Measurements from ENCODE around the gene HBM.
"Not testable (repeated sequence)": the region's sequence is repeated elsewhere in the genome, so short reads cannot be mapped to it uniquely, and the experiment has no call there.

The HBM gene

DNA sequence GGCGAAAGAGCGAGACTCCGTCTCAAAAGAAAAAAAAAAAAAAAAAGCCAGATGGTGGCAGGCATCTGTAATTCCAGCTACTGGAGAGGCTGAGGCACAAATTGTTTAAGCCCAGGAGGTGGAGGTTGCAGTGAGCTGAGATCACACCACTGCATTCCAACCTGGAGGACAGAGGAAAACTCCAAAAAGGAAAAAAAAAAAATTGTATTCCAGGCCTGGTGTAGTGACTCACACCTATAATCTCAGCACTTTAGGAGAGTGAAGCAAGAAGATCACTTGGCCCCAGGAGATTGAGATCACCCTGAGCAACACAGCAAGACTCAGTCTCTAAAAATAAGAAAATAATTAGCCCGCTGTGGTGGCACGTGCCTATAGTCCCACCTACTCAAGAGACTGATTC, 34.6 kb downstream of the HBM start:
- no peak for DNase-seq (ENCODE audit: insufficient read length, low spot score)
- TF ChIP-seq, protein P1, sequence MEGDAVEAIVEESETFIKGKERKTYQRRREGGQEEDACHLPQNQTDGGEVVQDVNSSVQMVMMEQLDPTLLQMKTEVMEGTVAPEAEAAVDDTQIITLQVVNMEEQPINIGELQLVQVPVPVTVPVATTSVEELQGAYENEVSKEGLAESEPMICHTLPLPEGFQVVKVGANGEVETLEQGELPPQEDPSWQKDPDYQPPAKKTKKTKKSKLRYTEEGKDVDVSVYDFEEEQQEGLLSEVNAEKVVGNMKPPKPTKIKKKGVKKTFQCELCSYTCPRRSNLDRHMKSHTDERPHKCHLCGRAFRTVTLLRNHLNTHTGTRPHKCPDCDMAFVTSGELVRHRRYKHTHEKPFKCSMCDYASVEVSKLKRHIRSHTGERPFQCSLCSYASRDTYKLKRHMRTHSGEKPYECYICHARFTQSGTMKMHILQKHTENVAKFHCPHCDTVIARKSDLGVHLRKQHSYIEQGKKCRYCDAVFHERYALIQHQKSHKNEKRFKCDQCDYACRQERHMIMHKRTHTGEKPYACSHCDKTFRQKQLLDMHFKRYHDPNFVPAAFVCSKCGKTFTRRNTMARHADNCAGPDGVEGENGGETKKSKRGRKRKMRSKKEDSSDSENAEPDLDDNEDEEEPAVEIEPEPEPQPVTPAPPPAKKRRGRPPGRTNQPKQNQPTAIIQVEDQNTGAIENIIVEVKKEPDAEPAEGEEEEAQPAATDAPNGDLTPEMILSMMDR (IDR thresholded peaks at IDR 0.05; ENCODE audit: insufficient read depth, missing control alignments), result no peak
- no peak for FAIRE-seq

DNA sequence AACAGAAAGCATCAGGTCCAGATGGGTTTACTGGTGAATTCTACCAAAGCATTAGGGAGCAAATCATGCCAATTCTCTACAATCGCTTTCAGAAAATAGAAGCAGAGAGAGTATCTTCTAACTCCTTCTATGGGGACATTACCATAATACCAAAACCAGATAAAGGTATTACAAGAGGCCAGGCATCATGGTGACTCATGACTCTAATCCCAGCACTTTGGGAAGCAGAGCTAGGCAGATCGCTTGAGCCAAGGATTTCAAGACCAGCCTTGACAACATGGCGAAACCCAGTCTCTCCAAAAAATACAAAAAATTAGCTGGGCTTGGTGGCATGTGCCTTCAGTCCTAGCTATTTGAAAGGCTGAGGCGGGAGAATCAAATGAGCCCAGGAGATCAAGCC, 37.5 kb downstream of the HBM start:
- TF ChIP-seq, protein P1 (IDR thresholded peaks at IDR 0.05; ENCODE audit: insufficient read depth, missing control alignments), result no peak
- no peak for DNase-seq (ENCODE audit: insufficient read length, low spot score)
- FAIRE-seq, result no peak

DNA sequence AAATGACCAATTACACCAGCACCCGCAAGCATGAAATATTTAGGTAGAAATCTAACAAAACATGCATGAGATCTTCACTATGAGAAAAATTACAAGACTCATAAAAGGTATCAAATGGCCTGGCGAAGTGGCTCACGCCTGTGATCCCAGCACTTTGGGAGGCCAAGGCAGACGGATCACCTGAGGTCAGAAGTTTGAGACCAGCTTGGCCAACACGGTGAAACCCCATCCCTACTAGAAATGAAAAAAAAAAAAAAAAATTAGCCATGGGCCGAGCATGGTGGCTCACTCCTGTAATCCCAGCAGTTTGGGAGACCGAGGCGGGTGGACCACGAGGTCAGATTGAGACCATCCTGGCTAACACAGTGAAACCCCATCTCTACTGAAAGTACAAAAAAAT, 38.3 kb downstream of the HBM start:
- not testable (repeated sequence) for DNase-seq (ENCODE audit: insufficient read length, low spot score); FAIRE-seq

DNA sequence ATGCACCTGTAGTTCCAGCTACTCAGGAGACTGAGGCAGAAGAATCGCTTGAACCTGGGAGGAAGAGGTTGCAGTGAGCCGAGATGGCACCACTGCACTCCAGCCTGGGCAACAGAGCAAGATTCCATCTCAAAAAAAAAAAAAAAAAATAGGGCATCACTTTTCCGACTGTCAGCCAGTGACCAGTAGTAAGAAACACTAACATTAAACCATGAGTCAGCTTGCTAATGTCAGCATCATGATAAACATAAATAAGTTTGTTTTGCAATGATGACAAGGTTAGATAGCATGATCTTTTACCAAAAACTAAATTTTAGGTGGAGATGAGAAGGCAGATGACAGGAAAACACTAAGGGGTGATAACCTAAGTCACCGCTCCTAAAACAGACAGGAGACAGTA, 43.6 kb downstream of the HBM start:
- not testable (repeated sequence) for DNase-seq (ENCODE audit: insufficient read length, low spot score); FAIRE-seq

DNA sequence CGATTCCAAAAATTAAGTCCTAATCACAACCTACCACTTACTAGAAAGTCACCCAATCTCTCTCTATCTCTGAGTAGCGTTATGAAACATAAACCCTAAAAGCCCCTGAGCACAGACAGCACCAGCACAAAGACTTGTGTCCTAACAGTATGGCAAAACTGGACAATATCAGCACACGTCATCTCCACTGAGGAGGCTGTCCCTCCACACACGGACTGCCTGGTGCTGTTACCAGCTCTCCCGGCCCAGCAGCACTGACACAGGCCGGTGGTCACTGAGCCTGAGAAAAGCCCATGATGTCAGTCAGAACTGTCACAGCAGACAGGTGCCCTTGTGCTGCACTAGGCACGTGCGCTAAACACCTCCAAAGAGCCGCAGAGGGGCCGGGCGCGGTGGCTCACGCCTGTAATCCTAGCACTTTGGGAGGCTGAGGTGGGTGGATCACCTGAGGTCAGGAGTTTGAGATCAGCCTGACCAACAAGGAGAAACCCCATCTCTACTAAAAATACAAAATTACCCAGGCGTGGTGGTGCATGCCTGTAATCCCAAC, 45.9 kb downstream of the HBM start:
- not testable (repeated sequence) for FAIRE-seq; DNase-seq (ENCODE audit: insufficient read length, low spot score)

DNA sequence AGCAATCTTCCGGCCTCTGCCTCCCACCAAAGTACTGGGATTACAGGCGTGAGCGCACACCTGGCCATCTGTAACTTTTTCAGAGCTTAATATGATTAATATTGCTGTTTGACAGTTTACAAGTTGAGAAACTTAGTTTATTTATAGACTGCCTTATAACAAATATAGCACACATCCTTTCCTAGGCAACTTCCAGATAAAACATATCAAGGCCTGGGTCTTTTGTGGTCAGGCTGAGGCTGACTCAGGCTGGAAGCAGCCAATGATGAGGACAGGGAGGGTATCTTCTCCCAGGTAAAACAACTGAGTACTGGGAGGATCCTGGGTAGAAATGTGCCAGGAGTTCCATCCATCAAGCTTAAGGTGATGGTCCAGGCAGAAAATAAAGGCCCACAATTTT, 47.2 kb downstream of the HBM start:
- no peak for FAIRE-seq
- no peak for DNase-seq (ENCODE audit: insufficient read length, low spot score)
- TF ChIP-seq, protein P1 (IDR thresholded peaks at IDR 0.05; ENCODE audit: insufficient read depth, missing control alignments), result no peak

Measured in D721Med (cell line).